RWPE2 (cell line): ENCODE data around the gene APRT.

Experiments used
- ATAC-seq: fragments of 200-7000 bp; cut with Tn5 transposase; 3 replicates; pipeline ENCODE4 v1.9.1; 2021; ENCODE audit warnings: low read depth
- DNase-seq: peaks from one replicate; pipeline ENCODE4 v3.0.0-alpha.2; 2020; ENCODE audit warnings: low spot score
- H3K27ac ChIP-seq: fragments of 450-650 bp; 2 replicates; pipeline ENCODE4 v1.5.1; 2017; ENCODE audit warnings: mild to moderate bottlenecking; ENCODE audit not compliant: poor library complexity, severe bottlenecking
- H3K27me3 ChIP-seq: fragments of 250-450 bp; sonication (Bioruptor Pico); 2 replicates; pipeline ENCODE4 v1.5.1; 2021; ENCODE audit warnings: mild to moderate bottlenecking, moderate library complexity; ENCODE audit not compliant: insufficient read depth, poor library complexity, severe bottlenecking
- H3K36me3 ChIP-seq: fragments of 250-450 bp; sonication (Bioruptor Pico); 2 replicates; pipeline ENCODE4 v1.5.1; 2020; ENCODE audit warnings: low read depth, mild to moderate bottlenecking, moderate library complexity
- H3K4me1 ChIP-seq: fragments of 250-450 bp; sonication (Bioruptor Pico); 2 replicates; pipeline ENCODE4 v1.5.1; 2021; ENCODE audit warnings: mild to moderate bottlenecking, moderate library complexity; ENCODE audit not compliant: insufficient read depth, poor library complexity, severe bottlenecking
- H3K4me3 ChIP-seq: fragments of 250-450 bp; sonication (Bioruptor Pico); 2 replicates; pipeline ENCODE4 v1.5.1; 2021; ENCODE audit warnings: mild to moderate bottlenecking, moderate library complexity; ENCODE audit not compliant: severe bottlenecking
- H3K9me3 ChIP-seq: fragments of 250-450 bp; sonication (Bioruptor Pico); 2 replicates; pipeline ENCODE4 v1.5.1; 2021; ENCODE audit warnings: mild to moderate bottlenecking, moderate library complexity; ENCODE audit not compliant: severe bottlenecking
- CTCF ChIP-seq: fragments of 450-650 bp; IDR thresholded peaks from one replicate; pipeline ENCODE4 v1.5.1; 2017; ENCODE audit warnings: mild to moderate bottlenecking, moderate library complexity; ENCODE audit not compliant: poor library complexity, severe bottlenecking

The APRT gene

GRCh38 chr16:88816736-88817535 lies 5.2 kb upstream of the APRT start:
- DNase-seq: no peak
- TF ChIP-seq CTCF: no peak

GRCh38 chr16:88815901-88816589 lies 4.3 kb upstream of the APRT start:
- peak; percentile 85 for TF ChIP-seq CTCF
- Histone ChIP-seq H3K36me3 (no peaks in the 10 kb centered on the region), H3K27ac (no peak overlapping the region), H3K4me1 (no peaks in the 10 kb centered on the region), H3K27me3 (no peaks in the 10 kb centered on the region), H3K9me3 (no peaks in the 10 kb centered on the region), H3K4me3 (no peak overlapping the region)
- ATAC-seq (peak; percentile 8; the same call in 1 of the 3 replicates), DNase-seq (no peak)

More at GRCh38 chr16:88816736-88817535, 5.2 kb upstream of the APRT start:
- no peaks in the 10 kb centered on the region for H3K27me3 ChIP-seq
- no peak overlapping the region for H3K4me3 ChIP-seq
- no peaks in the 10 kb centered on the region for H3K36me3 ChIP-seq
- ATAC-seq: no peak
- H3K9me3 ChIP-seq: no peaks in the 10 kb centered on the region
- H3K27ac ChIP-seq: no peak overlapping the region
- no peaks in the 10 kb centered on the region for H3K4me1 ChIP-seq

- Histone ChIP-seq H3K27ac (no peak overlapping the region), H3K9me3 (no peaks in the 10 kb centered on the region), H3K4me1 (peaks cover 4% of the 10 kb centered on the region)
Observed at GRCh38 chr16:88815227-88815626, 3.5 kb upstream of the APRT start.

GRCh38 chr16:88814144-88814502 lies 2.4 kb upstream of the APRT start:
- H3K27me3 ChIP-seq: no peaks in the 10 kb centered on the region
- ATAC-seq: no peak
- H3K4me1 ChIP-seq: peaks cover 6% of the 10 kb centered on the region
- TF ChIP-seq CTCF: no peak
- no peak overlapping the region for H3K4me3 ChIP-seq
- peaks cover 16% of the 10 kb centered on the region for H3K36me3 ChIP-seq
- no peaks in the 10 kb centered on the region for H3K9me3 ChIP-seq
- H3K27ac ChIP-seq: no peak overlapping the region
- DNase-seq: no peak

More at GRCh38 chr16:88815227-88815626, 3.5 kb upstream of the APRT start:
- DNase-seq (no peak), ATAC-seq (no peak)
- Histone ChIP-seq H3K36me3 (peaks cover 5% of the 10 kb centered on the region), H3K4me3 (no peak overlapping the region), H3K27me3 (no peaks in the 10 kb centered on the region)
- TF ChIP-seq CTCF: no peak
